HL-60/S4 (cell line): ENCODE measurements around the gene U2AF1L4.

ENCODE experiments used
- in situ Hi-C: fragments of 300-500 bp; cut with MboI; formaldehyde crosslinking; loops from 2 replicates; pipeline ENCODE4 v1.14.3; 2022; ENCODE audit warnings: low sequenced_read_pairs

U2AF1L4 gene

GRCh38 chr19:35745328-35746086, at the start of gene U2AF1L4, which contains the start of gene PSENEN:
U2AF1L4 (minus strand) TSS chr19:35745418; CDS start chr19:35745391, 27 bp downstream.
PSENEN (plus strand) TSS chr19:35745651; CDS start chr19:35745931, 280 bp downstream.
- in situ Hi-C loops = no loop called here

- in situ Hi-C loops = no loop called here
These were observed 48.4 kb upstream of the U2AF1L4 start for GRCh38 chr19:35793381-35794165.

DNA sequence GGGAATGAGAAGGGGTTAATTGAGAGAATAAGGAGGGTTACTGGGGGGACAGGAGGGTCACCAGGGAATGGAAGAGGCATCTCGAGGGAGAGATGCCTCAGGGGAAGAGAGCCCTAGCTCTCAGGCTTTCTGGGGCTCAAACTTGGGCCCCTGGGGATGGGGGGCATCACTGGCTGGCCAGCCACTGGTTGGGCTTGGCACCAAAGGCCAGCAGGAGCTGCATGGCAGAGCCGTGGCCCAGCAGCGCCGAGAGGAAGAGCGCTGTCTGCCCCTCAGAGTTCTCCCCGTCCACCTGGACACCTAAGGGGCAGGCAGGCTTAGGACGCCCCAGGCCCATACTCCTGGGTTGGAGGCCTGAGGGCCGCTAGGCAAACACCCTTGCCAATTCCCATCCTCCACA, 47.7 kb upstream of the U2AF1L4 start:
- in situ Hi-C loops = no loop called here

DNA sequence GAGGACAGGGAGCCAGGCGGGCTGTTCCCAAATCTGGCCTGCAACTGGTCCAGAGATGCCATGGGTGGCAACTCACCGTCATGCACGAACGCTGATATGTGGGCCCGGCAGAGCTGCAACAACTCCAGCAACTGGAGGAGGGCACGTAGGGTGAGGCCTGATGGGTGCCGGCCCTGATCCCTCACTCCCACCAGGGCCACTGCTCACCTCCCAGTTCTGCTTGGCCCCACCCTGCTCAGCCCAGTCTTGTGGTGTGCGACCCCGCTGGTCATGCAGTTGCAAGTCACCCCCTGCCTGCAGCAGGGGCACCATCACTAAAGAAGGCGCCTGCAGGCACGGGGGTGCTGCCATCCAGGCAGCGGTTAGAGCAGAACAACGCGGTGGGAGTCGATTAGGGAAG, 47.1 kb upstream of the U2AF1L4 start:
- in situ Hi-C loops = no loop called here

GRCh38 chr19:35791814-35792279, 46.6 kb upstream of the U2AF1L4 start:
- in situ Hi-C loops = no loop called here

- in situ Hi-C loops = no loop called here
These were observed 46.0 kb upstream of the U2AF1L4 start for GRCh38 chr19:35790981-35791813.

DNA sequence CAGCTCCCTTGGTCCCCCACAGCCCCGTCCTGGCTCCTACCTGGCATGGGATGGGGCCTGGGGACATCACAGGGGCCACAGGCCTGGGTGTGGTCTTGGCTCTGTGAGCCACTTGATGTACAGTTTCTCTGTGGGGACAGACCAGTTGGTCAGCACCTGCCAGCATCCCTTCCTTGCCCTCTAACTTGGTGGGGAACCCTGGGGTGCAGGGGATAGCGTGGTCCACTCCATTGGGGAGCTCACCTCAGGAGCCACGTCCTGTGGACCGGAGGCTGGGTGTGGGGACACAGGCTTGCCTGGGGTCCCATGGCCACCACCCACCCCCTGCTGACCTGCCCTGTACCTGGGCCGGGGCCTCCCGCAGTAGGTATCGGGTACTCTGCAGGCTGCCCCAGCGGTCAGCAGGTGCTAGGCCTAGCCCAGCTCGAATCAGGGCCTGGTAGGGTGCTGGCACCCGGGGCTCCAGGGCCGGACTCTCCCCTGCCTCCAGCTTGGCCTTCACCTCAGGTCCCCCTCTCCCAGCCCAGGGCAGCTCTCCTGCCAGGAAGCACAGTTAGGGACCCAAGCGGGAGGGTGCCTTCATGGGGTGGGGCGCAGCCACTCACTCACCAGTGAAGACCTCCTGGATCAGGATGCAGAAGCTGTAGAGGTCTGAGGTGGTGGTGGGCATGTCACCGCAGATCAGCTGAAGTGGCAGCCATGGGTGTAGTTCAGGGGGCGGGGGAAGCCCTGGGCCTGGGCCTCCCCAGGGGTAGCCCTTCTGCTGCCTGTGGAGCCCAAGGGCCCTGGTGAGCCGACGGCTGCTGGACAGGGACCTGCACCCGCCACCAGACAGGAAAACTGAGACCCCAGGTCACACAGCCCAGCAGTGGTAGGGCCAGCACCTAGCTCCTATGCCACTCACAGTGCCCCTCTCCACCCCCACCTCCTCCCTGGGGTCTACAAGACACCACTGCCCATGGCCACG, 45.0 kb upstream of the U2AF1L4 start:
- in situ Hi-C loops = no loop called here

- in situ Hi-C loops = no loop called here
These were observed 44.2 kb upstream of the U2AF1L4 start for GRCh38 chr19:35789195-35789977.

GRCh38 chr19:35788205-35788960, 43.2 kb upstream of the U2AF1L4 start:
- in situ Hi-C loops = no loop called here

DNA sequence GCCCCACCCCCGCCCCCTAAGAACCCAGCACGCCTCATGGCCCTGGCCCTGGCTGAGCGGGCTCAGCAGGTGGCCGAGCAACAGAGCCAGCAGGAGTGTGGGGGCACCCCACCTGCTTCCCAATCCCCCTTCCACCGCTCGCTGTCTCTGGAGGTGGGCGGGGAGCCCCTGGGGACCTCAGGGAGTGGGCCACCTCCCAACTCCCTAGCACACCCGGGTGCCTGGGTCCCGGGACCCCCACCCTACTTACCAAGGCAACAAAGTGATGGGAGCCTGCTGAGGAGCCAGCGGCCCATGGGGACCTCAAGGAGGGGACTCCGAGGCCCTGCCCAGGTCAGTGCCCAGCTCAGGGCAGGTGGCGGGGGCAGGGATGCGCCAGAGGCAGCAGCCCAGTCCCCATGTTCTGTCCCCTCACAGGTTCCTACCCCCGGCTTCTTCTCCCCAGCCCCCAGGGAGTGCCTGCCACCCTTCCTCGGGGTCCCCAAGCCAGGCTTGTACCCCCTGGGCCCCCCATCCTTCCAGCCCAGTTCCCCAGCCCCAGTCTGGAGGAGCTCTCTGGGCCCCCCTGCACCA, 42.1 kb upstream of the U2AF1L4 start:
- in situ Hi-C loops = no loop called here

GRCh38 chr19:35786299-35787160, 41.3 kb upstream of the U2AF1L4 start:
- in situ Hi-C loops = no loop called here

DNA sequence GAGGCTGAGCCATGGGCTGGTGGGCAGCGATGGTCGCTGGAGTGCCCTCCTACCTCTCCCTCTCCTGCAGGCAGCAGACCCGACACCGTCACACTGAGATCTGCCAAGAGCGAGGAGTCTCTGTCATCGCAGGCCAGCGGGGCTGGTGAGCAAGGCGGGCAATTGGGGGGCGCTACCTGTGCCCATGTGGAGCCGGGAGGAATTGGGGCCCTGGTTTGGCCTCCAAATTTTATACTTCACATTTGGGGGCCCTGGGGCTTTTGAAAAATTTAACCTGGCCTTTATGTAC, 40.1 kb upstream of the U2AF1L4 start:
- in situ Hi-C loops = no loop called here

DNA sequence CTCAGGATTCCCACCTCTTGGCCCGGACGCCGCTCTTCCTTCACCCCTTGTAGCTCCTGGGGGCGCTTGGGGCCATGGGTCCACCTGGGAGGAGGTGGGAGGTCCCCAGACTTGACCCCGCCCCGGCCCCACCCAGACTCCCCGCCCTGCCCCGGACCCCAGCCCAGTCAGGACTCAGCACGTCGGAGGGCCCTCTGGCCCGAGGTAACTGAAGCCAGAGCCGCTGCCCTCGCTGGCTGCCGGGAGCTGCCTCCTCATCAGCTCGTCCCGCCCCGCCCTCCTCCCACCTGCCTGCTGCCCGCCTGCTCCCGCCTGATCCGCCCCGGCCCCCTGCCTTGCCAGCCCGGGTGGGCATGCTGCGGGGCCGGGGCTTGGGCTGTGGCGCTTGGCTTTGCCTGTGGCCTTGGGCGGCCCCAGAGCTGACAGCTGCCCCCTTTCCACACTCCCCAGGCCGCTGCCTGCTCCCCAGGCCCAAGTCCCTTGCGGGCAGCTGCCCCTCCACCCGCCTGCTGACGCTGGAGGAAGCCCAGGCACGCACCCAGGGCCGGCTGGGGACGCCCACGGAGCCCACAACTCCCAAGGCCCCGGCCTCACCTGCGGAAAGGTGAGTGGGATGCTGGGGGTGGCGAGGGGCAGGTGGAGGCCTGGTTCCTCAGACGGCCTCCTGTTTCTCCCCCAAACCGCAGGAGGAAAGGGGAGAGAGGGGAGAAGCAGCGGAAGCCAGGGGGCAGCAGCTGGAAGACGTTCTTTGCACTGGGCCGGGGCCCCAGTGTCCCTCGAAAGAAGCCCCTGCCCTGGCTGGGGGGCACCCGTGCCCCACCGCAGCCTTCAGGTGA, 39.5 kb upstream of the U2AF1L4 start:
- in situ Hi-C loops = no loop called here

DNA sequence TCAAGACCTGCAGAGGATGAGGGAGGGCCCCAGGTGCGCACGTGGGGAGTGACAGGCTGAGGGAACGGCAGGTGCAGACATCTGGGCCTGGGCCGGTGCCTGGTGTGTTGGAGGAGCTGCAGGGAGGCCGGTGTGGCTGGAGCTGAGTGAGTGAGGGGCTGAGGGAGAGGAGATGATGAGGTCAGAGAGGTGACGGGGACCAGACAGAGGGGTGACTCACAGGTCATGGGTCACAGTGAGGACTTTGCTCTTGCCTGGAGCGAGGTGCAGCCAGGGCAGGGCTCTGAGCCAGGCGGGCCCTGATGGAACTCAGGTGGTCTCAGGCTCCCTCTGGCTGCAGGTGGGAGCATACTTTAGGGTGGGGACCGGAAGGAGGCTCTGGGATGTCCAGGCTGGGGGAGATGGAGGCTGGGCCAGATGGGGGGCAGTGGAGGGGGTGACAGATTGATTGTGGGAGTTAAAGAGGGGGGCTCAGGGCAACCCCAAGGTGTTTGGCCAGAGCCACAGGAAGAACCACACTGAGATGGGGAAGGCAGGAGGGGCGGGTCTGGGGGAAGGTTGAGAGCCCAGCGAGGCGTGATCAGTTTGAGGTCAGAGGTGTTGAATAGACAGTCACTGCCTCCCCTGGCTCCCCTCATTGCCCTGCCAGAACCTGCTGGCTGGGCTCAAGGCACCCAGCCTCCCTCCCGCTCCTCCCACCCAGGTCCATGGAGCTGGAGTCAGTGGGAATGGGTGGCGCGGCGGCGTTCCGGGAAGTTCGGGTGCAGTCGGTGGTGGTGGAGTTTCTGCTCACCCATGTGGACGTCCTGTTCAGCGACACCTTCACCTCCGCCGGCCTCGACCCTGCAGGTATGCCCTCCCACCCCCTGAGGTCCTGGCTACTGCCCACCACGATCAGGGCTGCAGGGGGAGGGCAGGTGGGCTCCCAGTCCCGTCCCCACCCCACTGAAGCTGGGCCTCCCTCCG, 38.5 kb upstream of the U2AF1L4 start:
- in situ Hi-C loops = no loop called here

- in situ Hi-C loops = no loop called here
These were observed 37.4 kb upstream of the U2AF1L4 start for GRCh38 chr19:35782589-35782988.
